Measurements from ENCODE around the gene ARHGAP26. TPM values are rescaled to one million over a fixed set of nuclear protein-coding genes. Genes with fewer than 3 reads are reported as not detected.

ARHGAP26 gene
- total RNA-seq, 2 donors from 2014 or later, result 15.7 to 23.4 TPM

- Mint-ChIP-seq H3K9me3 (peaks cover 0 to 19% of the 10 kb centered on the region in 2 donors), H3K27ac (no peak overlapping the region), H3K36me3 (peaks cover 5 to 12% of the 10 kb centered on the region in 2 donors)
- ATAC-seq (no peak), DNase-seq (ENCODE audit: low spot score in 2 of 2) (no peak)
Observed at GRCh38 chr5:143177263-143177983, 407.2 kb downstream of the ARHGAP26 start.

GRCh38 chr5:143179126-143179740, 409.1 kb downstream of the ARHGAP26 start:
- H3K36me3 Mint-ChIP-seq, result peaks cover 5 to 12% of the 10 kb centered on the region in 2 donors
- H3K9me3 Mint-ChIP-seq, result peaks cover 0 to 19% of the 10 kb centered on the region in 2 donors
- ATAC-seq (no peak), DNase-seq (ENCODE audit: low spot score in 2 of 2) (no peak)
- no peak overlapping the region for H3K27ac Mint-ChIP-seq

GRCh38 chr5:143180751-143181150, 410.6 kb downstream of the ARHGAP26 start:
- no peak overlapping the region for H3K27ac Mint-ChIP-seq

DNA sequence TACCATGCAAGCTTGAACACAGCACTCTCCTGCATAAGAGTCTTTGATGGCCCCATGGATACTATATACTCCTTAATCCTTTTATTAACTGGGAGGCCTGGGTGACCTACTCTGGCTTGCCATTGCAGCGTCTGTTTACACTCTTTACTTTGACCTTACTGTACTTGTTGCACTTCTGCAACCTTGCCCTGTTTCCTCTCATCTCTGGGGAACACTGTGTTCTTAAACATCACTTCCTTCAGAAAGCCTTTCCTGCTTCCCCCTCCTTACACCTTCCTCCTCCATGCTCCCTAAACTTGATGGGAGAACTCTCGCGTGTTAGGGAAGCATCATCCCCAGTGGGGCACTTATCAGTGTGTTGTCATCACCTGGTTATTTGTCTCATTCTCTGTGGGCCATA, 411.0 kb downstream of the ARHGAP26 start:
- Mint-ChIP-seq H3K9me3 (peaks cover 0 to 19% of the 10 kb centered on the region in 2 donors), H3K36me3 (peaks cover 5 to 12% of the 10 kb centered on the region in 2 donors), H3K27ac (no peak overlapping the region)
- ATAC-seq (no peak), DNase-seq (ENCODE audit: low spot score in 2 of 2) (no peak)

More at GRCh38 chr5:143180751-143181150, 410.6 kb downstream of the ARHGAP26 start:
- peaks cover 5 to 12% of the 10 kb centered on the region in 2 donors for H3K36me3 Mint-ChIP-seq
- DNase-seq (ENCODE audit: low spot score in 2 of 2), result no peak
- ATAC-seq, result no peak
- H3K9me3 Mint-ChIP-seq, result peaks cover 0 to 19% of the 10 kb centered on the region in 2 donors

- no peak for ATAC-seq
- peaks cover 0 to 19% of the 10 kb centered on the region in 2 donors for H3K9me3 Mint-ChIP-seq
- H3K36me3 Mint-ChIP-seq, result peaks cover 5 to 12% of the 10 kb centered on the region in 2 donors
- DNase-seq (ENCODE audit: low spot score in 2 of 2), result no peak
- H3K27ac Mint-ChIP-seq, result peak overlapping the region; percentile 46 to 57
Observed at GRCh38 chr5:143182106-143182505, 411.9 kb downstream of the ARHGAP26 start.

- peak overlapping the region; percentile 57 to 88 for H3K27ac Mint-ChIP-seq
Observed at GRCh38 chr5:143182901-143183820, 413.0 kb downstream of the ARHGAP26 start.

GRCh38 chr5:143183989-143184388, 413.8 kb downstream of the ARHGAP26 start:
- H3K9me3 Mint-ChIP-seq, result peaks cover 0 to 19% of the 10 kb centered on the region in 2 donors
- H3K27ac Mint-ChIP-seq, result peak overlapping the region; percentile 57 to 73
- DNase-seq (ENCODE audit: low spot score in 2 of 2) (no peak), ATAC-seq (no peak)
- peaks cover 15 to 29% of the 10 kb centered on the region in 2 donors for H3K36me3 Mint-ChIP-seq

More at GRCh38 chr5:143182901-143183820, 413.0 kb downstream of the ARHGAP26 start:
- Mint-ChIP-seq H3K9me3 (peaks cover 0 to 19% of the 10 kb centered on the region in 2 donors), H3K36me3 (peaks cover 9 to 21% of the 10 kb centered on the region in 2 donors)
- peak; percentile 84 to 85 for ATAC-seq
- peak; percentile 48 to 70 for DNase-seq (ENCODE audit: low spot score in 2 of 2)

DNA sequence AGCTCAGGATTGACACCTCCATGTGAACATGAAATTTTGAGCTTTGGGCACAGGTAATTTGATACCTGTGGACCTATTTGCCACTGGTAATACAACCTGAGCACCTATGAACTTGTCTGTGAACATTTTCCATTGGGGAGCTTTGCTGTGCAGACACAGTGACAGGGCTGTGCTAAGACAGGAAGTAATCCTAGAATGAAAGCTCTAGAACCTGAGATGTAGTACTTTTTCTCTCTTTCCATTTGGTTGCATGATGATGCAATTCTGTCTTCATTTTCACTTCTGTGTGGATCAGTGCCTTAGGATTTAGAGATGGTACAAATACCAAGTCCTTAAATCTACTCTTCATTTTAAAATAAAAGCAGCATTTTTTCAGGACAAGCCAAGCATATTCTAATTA, 416.4 kb downstream of the ARHGAP26 start:
- Mint-ChIP-seq H3K36me3 (peaks cover 19 to 31% of the 10 kb centered on the region in 2 donors), H3K9me3 (peaks cover 6 to 12% of the 10 kb centered on the region in 2 donors), H3K27ac (peak overlapping the region in 1 of 2 donors; percentile 10)
- ATAC-seq, result no peak
- DNase-seq (ENCODE audit: low spot score in 2 of 2), result no peak

- Mint-ChIP-seq H3K9me3 (peaks cover 10 to 11% of the 10 kb centered on the region in 2 donors), H3K27ac (peak overlapping the region in 1 of 2 donors; percentile 76), H3K36me3 (peaks cover 14 to 38% of the 10 kb centered on the region in 2 donors)
- no peak for DNase-seq (ENCODE audit: low spot score in 2 of 2)
- ATAC-seq, result peak in 1 of 2 donors; percentile 30
Observed at GRCh38 chr5:143187495-143187894, 417.3 kb downstream of the ARHGAP26 start.

GRCh38 chr5:143188083-143188482, 417.9 kb downstream of the ARHGAP26 start:
- ATAC-seq (peak in 1 of 2 donors; percentile 53), DNase-seq (ENCODE audit: low spot score in 2 of 2) (no peak)
- peak overlapping the region; percentile 75 to 76 for H3K27ac Mint-ChIP-seq
- H3K36me3 Mint-ChIP-seq, result peaks cover 14 to 38% of the 10 kb centered on the region in 2 donors
- H3K9me3 Mint-ChIP-seq, result peaks cover 10 to 11% of the 10 kb centered on the region in 2 donors

DNA sequence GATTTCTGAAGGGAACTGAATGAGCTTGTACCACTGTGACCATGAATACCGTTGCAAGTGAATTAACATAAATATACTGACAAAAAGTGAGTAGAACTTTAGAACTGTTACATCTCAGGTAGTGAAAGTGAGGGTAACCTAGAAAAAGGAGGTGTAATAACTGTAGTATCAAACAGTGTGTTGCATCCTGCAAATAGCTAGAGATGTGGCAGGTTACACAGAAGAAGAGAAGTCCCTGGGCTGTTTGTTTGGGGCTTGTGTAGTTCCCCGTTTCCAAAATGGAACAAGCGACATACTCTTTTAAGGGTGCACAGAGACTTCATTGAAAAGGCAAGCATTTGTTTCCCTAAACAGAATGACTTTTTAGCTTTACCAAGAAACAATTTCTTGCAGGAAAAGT, 418.5 kb downstream of the ARHGAP26 start:
- Mint-ChIP-seq H3K9me3 (peaks cover 10 to 11% of the 10 kb centered on the region in 2 donors), H3K36me3 (peaks cover 14 to 38% of the 10 kb centered on the region in 2 donors), H3K27ac (peak overlapping the region in 1 of 2 donors; percentile 75)
- DNase-seq (ENCODE audit: low spot score in 2 of 2), result no peak
- peak; percentile 41 to 77 for ATAC-seq

GRCh38 chr5:143190260-143190810, 420.2 kb downstream of the ARHGAP26 start:
- DNase-seq (ENCODE audit: low spot score in 2 of 2) (no peak), ATAC-seq (no peak)
- no peak overlapping the region for H3K27ac Mint-ChIP-seq
- peaks cover 10 to 11% of the 10 kb centered on the region in 2 donors for H3K9me3 Mint-ChIP-seq
- H3K36me3 Mint-ChIP-seq, result peaks cover 18 to 45% of the 10 kb centered on the region in 2 donors

DNA sequence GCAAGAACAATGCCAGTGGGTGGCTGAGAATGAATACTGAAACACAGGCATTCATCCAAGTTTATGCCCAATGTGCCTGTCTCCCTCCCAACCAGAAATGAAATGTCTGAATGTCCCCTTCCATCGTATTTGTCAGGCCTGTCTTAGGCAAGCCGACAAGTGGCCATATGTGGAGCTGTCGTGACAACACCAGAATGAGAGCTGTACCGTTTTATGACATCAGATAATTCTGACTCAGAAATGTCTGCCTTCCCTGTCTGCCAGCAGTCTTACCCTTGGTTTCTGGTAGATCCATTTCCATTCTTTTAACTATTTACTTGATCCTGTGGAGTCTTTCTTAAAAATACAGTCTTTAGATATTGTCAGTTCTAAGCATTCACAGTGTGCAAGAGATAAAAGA, 421.5 kb downstream of the ARHGAP26 start:
- ATAC-seq, result no peak
- peaks cover 18 to 45% of the 10 kb centered on the region in 2 donors for H3K36me3 Mint-ChIP-seq

DNA sequence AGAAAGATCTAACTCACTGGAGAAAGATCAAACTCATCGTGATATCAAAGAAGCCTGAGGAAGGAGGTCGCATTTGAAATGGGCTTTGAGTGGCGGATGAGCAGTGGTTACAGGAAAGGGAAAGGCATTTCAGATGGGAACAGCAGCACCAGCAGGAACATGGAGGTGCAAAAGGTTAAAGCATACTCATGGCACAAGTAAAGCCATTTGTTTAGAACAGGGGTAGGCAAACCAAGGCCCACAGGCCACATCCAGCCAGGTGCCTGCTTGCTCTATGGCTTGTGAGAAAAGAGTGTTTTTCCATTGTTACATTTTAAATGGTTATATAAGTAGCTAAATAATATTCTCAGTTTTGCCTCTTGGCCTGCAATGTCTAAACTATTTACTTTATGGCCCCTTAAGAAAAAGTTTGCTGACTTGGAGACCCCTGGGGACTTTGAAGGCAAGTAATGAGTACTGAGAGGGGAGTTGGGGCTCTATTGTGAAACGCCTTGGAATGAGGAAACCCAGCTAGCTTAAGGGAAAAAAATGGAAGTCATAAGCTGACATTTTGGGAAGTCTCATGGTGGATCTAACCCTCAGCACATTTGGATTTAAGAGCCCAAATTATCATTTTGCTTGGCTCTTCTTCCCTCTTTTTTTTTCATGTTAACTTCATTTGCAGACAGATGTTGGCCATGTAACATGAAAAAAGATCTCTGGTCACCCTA, 422.2 kb downstream of the ARHGAP26 start:
- H3K36me3 Mint-ChIP-seq, result peaks cover 18 to 48% of the 10 kb centered on the region in 2 donors
- DNase-seq (ENCODE audit: low spot score in 2 of 2) (no peak), ATAC-seq (no peak)
- no peak overlapping the region for H3K27ac Mint-ChIP-seq
- H3K9me3 Mint-ChIP-seq, result peaks cover 10 to 11% of the 10 kb centered on the region in 2 donors

More for the DNA sequence above, 421.5 kb downstream of the ARHGAP26 start:
- Mint-ChIP-seq H3K27ac (no peak overlapping the region), H3K9me3 (peaks cover 10 to 11% of the 10 kb centered on the region in 2 donors)
- no peak for DNase-seq (ENCODE audit: low spot score in 2 of 2)

- H3K9me3 Mint-ChIP-seq, result peaks cover 10 to 11% of the 10 kb centered on the region in 2 donors
- H3K27ac Mint-ChIP-seq, result no peak overlapping the region
- ATAC-seq (no peak), DNase-seq (ENCODE audit: low spot score in 2 of 2) (no peak)
- H3K36me3 Mint-ChIP-seq, result peaks cover 9 to 39% of the 10 kb centered on the region in 2 donors
Observed at GRCh38 chr5:143194206-143194605, 424.0 kb downstream of the ARHGAP26 start.

Data from activated naive CD4-positive, alpha-beta T cell treated with anti-CD3 and anti-CD28 coated beads, Interleukin-2, amount 50 U/mL, for 72 hours (primary cell).